HEK293 (cell line): ENCODE data around the gene FOXP1.

Experiments
- CTCF ChIA-PET: fragments of 350-600 bp; formaldehyde crosslinking; extraction: SDS; loops from one replicate; lab custom pipeline; 2021; ENCODE audit warnings: antibody characterized with exemption; lab: Yijun Ruan, JAX
- POLR2A ChIA-PET: fragments of 300-600 bp; formaldehyde crosslinking; extraction: SDS; loops from one replicate; lab custom pipeline; 2020; ENCODE audit warnings: antibody characterized with exemption, inconsistent platforms; lab: Yijun Ruan, JAX
- H3K27ac ChIP-seq: fragments of 200-500 bp; sonication (Bioruptor generic); 2 replicates; pipeline ENCODE4 v1.5.1; 2014; ENCODE audit warnings: low read depth, low read length, control low read depth, inconsistent platforms; ENCODE audit errors: extremely low read depth
- H3K36me3 ChIP-seq, 2 experiments: fragments of 200-500 bp in 1 of 2; sonication (Bioruptor generic) in 1 of 2; 1 replicate in 1 of 2; 2 replicates in 1 of 2; pipeline ENCODE4 v1.5.1; 2014 to 2017; ENCODE audit warnings: inconsistent platforms in 2 of 2, low read length in 2 of 2; ENCODE audit not compliant: control insufficient read depth in 2 of 2, insufficient read depth in 1 of 2
- H3K4me1 ChIP-seq: fragments of 200-500 bp; sonication (Bioruptor generic); 2 replicates; pipeline ENCODE4 v1.5.1; 2014; ENCODE audit warnings: mild to moderate bottlenecking, low read length, inconsistent platforms; ENCODE audit not compliant: control insufficient read depth, insufficient read depth
- H3K4me3 ChIP-seq: 2 replicates; pipeline ENCODE4 v1.5.1; 2011; ENCODE audit warnings: low read depth, mild to moderate bottlenecking, control low read depth, low read length, moderate library complexity
- H3K9me3 ChIP-seq: fragments of 200-500 bp; sonication (Bioruptor generic); 2 replicates; pipeline ENCODE4 v1.5.1; 2014; ENCODE audit warnings: low read depth, low read length, inconsistent platforms; ENCODE audit not compliant: control insufficient read depth, insufficient read depth
- MEIS1 ChIP-seq: sonication (generic); formaldehyde crosslinking; IDR thresholded peaks from 2 replicates; pipeline ENCODE4 v1.8.1; 2022; ENCODE audit warnings: missing genetic modification reagents, mild to moderate bottlenecking, borderline replicate concordance
- PRDM10 ChIP-seq: fragments of 450-650 bp; formaldehyde crosslinking; IDR thresholded peaks from 2 replicates; pipeline ENCODE4 v1.5.1; 2016; ENCODE audit warnings: missing biosample characterization, missing genetic modification characterization
- SETDB1 ChIP-seq: IDR thresholded peaks from one replicate; pipeline ENCODE4 v1.6.1; 2017; ENCODE audit warnings: mild to moderate bottlenecking, low read length, moderate library complexity, mixed read lengths; ENCODE audit not compliant: insufficient read length
- YY1 ChIP-seq: fragments of 450-650 bp; formaldehyde crosslinking; IDR thresholded peaks from 2 replicates; pipeline ENCODE4 v1.5.1; 2018; ENCODE audit warnings: missing biosample characterization, missing genetic modification characterization
- ZEB2 ChIP-seq: fragments of 450-650 bp; formaldehyde crosslinking; IDR thresholded peaks from 2 replicates; pipeline ENCODE4 v1.5.1; 2016; ENCODE audit warnings: missing biosample characterization, missing genetic modification characterization
- ZNF169 ChIP-seq: fragments of 450-650 bp; formaldehyde crosslinking; IDR thresholded peaks from 2 replicates; pipeline ENCODE4 v1.5.1; 2016; ENCODE audit warnings: missing biosample characterization, missing genetic modification characterization
- ZNF174 ChIP-seq: fragments of 450-650 bp; formaldehyde crosslinking; IDR thresholded peaks from 2 replicates; pipeline ENCODE4 v1.5.0; 2017; ENCODE audit warnings: missing biosample characterization, mild to moderate bottlenecking, missing genetic modification characterization
- ZNF184 ChIP-seq: fragments of 450-650 bp; IDR thresholded peaks from 2 replicates; pipeline ENCODE4 v1.5.1; 2018; ENCODE audit warnings: missing biosample characterization, mild to moderate bottlenecking, missing genetic modification characterization
- ZNF2 ChIP-seq: fragments of 450-650 bp; formaldehyde crosslinking; IDR thresholded peaks from 2 replicates; pipeline ENCODE4 v1.5.1; 2016; ENCODE audit warnings: missing biosample characterization, missing genetic modification characterization
- ZNF23 ChIP-seq: fragments of 450-650 bp; formaldehyde crosslinking; IDR thresholded peaks from 2 replicates; pipeline ENCODE4 v1.5.1; 2016; ENCODE audit warnings: missing biosample characterization, missing genetic modification characterization, borderline replicate concordance
- ZNF239 ChIP-seq: fragments of 450-650 bp; formaldehyde crosslinking; IDR thresholded peaks from 2 replicates; pipeline ENCODE4 v1.5.1; 2016; ENCODE audit warnings: missing biosample characterization, missing genetic modification characterization
- ZNF24 ChIP-seq: fragments of 450-650 bp; formaldehyde crosslinking; IDR thresholded peaks from 2 replicates; pipeline ENCODE4 v1.5.1; 2016; ENCODE audit warnings: missing biosample characterization, missing genetic modification characterization
- ZNF280C ChIP-seq: fragments of 450-650 bp; formaldehyde crosslinking; IDR thresholded peaks from 2 replicates; pipeline ENCODE4 v1.5.1; 2016; ENCODE audit warnings: missing biosample characterization, missing genetic modification characterization
- ZNF341 ChIP-seq: fragments of 450-650 bp; formaldehyde crosslinking; IDR thresholded peaks from 2 replicates; pipeline ENCODE4; 2016; ENCODE audit warnings: low read depth, missing biosample characterization, missing genetic modification characterization
- ZNF433 ChIP-seq: fragments of 450-650 bp; formaldehyde crosslinking; IDR thresholded peaks from 2 replicates; pipeline ENCODE4 v1.5.1; 2016; ENCODE audit warnings: missing biosample characterization, missing genetic modification characterization, low read depth
- ZNF530 ChIP-seq: fragments of 450-650 bp; formaldehyde crosslinking; IDR thresholded peaks from 2 replicates; pipeline ENCODE4 v1.5.1; 2016; ENCODE audit warnings: low read depth, missing biosample characterization, missing genetic modification characterization
- ZNF626 ChIP-seq: fragments of 450-650 bp; sonication (Bioruptor Pico); formaldehyde crosslinking; IDR thresholded peaks from 2 replicates; pipeline ENCODE4 v1.5.1; 2018; ENCODE audit warnings: missing biosample characterization, missing genetic modification characterization, inconsistent platforms
- ZNF664 ChIP-seq: fragments of 450-650 bp; formaldehyde crosslinking; IDR thresholded peaks from 2 replicates; pipeline ENCODE4 v1.5.1; 2016; ENCODE audit warnings: missing biosample characterization, missing genetic modification characterization
- ZNF677 ChIP-seq: fragments of 450-650 bp; IDR thresholded peaks from 2 replicates; pipeline ENCODE4 v1.5.0; 2018; ENCODE audit warnings: missing biosample characterization, mild to moderate bottlenecking, missing genetic modification characterization, moderate library complexity
- ZNF777 ChIP-seq: fragments of 450-650 bp; formaldehyde crosslinking; IDR thresholded peaks from 2 replicates; pipeline ENCODE4 v1.5.1; 2017; ENCODE audit warnings: missing biosample characterization, missing genetic modification characterization, borderline replicate concordance
- ZSCAN23 ChIP-seq: fragments of 450-650 bp; formaldehyde crosslinking; IDR thresholded peaks from 2 replicates; pipeline ENCODE4 v1.5.1; 2016; ENCODE audit warnings: missing biosample characterization, missing genetic modification characterization
- TF ChIP-seq, protein P1 (sequence below): fragments of 450-650 bp; formaldehyde crosslinking; IDR thresholded peaks from 2 replicates; pipeline ENCODE4 v1.5.1; 2016; ENCODE audit warnings: missing biosample characterization, missing genetic modification characterization
- TF ChIP-seq, protein P2 (sequence below): IDR thresholded peaks from 2 replicates; pipeline ENCODE4 v1.6.1; 2011; ENCODE audit warnings: mild to moderate bottlenecking, low read depth, low read length, borderline replicate concordance

The FOXP1 gene

GRCh38 chr3:71423151-71423906 is 160.2 kb downstream of the FOXP1 start (continued):
- TF ChIP-seq, protein P1, sequence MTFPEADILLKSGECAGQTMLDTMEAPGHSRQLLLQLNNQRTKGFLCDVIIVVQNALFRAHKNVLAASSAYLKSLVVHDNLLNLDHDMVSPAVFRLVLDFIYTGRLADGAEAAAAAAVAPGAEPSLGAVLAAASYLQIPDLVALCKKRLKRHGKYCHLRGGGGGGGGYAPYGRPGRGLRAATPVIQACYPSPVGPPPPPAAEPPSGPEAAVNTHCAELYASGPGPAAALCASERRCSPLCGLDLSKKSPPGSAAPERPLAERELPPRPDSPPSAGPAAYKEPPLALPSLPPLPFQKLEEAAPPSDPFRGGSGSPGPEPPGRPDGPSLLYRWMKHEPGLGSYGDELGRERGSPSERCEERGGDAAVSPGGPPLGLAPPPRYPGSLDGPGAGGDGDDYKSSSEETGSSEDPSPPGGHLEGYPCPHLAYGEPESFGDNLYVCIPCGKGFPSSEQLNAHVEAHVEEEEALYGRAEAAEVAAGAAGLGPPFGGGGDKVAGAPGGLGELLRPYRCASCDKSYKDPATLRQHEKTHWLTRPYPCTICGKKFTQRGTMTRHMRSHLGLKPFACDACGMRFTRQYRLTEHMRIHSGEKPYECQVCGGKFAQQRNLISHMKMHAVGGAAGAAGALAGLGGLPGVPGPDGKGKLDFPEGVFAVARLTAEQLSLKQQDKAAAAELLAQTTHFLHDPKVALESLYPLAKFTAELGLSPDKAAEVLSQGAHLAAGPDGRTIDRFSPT: no peak
- TF ChIP-seq PRDM10 (tag by site-specific recombination) (peak; percentile 49), ZNF169 (tag by site-specific recombination) (no peak), ZNF239 (tag by site-specific recombination) (no peak), ZSCAN23 (tag by site-specific recombination) (no peak)

- CTCF ChIA-PET: no interaction called here
- no peak for TF ChIP-seq YY1 (tag by site-specific recombination)
- no peak for TF ChIP-seq ZNF664 (tag by site-specific recombination)
- no peak for TF ChIP-seq ZNF530 (tag by site-specific recombination)
- TF ChIP-seq ZNF777 (tag by site-specific recombination): no peak
- TF ChIP-seq ZNF626 (tag by site-specific recombination): no peak
Observed at GRCh38 chr3:71421820-71422566, 161.5 kb downstream of the FOXP1 start.

DNA sequence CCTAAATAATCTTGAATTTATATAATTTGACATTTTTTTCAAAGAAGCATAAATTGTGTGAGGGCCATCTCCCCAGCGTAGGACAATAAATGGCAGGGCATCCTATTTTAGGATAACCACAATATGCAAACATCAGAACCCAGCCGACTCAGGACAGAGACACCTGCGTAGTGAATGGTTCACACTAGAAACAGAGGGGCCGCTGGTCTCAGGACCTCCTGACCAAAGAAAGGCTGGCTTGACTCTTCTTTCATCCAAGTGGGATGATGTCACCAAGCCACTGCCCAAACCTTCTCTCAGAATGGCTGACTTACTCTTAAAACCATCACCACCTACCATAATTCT is 162.1 kb downstream of the FOXP1 start:
- H3K4me1 ChIP-seq: peaks cover 6% of the 10 kb centered on the region; the same call in 1 of the 2 replicates
- ChIA-PET POLR2A (no interaction called here), CTCF (no interaction called here)
- H3K27ac ChIP-seq: no peak overlapping the region
- H3K4me3 ChIP-seq: no peak overlapping the region
- no peaks in the 10 kb centered on the region for H3K9me3 ChIP-seq
- H3K36me3 ChIP-seq: no peaks in the 10 kb centered on the region; a peak in 1 of 3 replicates
- no peak for TF ChIP-seq ZNF677 (tag by site-specific recombination)
- TF ChIP-seq ZNF341 (tag by site-specific recombination): no peak
- no peak for TF ChIP-seq ZEB2 (tag by site-specific recombination)
- no peak for TF ChIP-seq MEIS1 (CRISPR knock-in tag)
- no peak for TF ChIP-seq SETDB1
- no peak for TF ChIP-seq ZNF23 (tag by site-specific recombination)
- no peak for TF ChIP-seq ZNF2 (tag by site-specific recombination)
- no peak for TF ChIP-seq ZNF280C (tag by site-specific recombination)
- no peak for TF ChIP-seq ZNF433
- TF ChIP-seq ZNF24 (tag by site-specific recombination): no peak
- TF ChIP-seq ZNF184: no peak
- TF ChIP-seq ZNF174 (tag by site-specific recombination): no peak
- TF ChIP-seq, protein P2, sequence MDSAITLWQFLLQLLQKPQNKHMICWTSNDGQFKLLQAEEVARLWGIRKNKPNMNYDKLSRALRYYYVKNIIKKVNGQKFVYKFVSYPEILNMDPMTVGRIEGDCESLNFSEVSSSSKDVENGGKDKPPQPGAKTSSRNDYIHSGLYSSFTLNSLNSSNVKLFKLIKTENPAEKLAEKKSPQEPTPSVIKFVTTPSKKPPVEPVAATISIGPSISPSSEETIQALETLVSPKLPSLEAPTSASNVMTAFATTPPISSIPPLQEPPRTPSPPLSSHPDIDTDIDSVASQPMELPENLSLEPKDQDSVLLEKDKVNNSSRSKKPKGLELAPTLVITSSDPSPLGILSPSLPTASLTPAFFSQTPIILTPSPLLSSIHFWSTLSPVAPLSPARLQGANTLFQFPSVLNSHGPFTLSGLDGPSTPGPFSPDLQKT: no peak

More at GRCh38 chr3:71421820-71422566, 161.5 kb downstream of the FOXP1 start:
- Histone ChIP-seq H3K4me1 (peaks cover 6% of the 10 kb centered on the region; the same call in 1 of the 2 replicates), H3K27ac (no peak overlapping the region), H3K9me3 (no peaks in the 10 kb centered on the region), H3K36me3 (no peaks in the 10 kb centered on the region; a peak in 1 of 3 replicates), H3K4me3 (no peak overlapping the region)
- POLR2A ChIA-PET: interaction anchor here (0.8 kb wide), 1 partner anchor 163 kb away, joined by 4 read pairs; no protein-coding TSS in a partner anchor
